Glutamatergic neuron (in vitro differentiated cells): ENCODE data around the gene COMMD1. TPM values are rescaled to one million over a fixed set of nuclear protein-coding genes. Genes with fewer than 3 reads are reported as not detected.

Experiments used
- DNase-seq: peaks from one replicate; pipeline ENCODE4 v3.0.0; 2022
- H3K27ac Mint-ChIP-seq: one replicate; pipeline ENCODE4 v1.8.0; 2020; ENCODE audit warnings: mild to moderate bottlenecking, mixed read lengths, inconsistent platforms; ENCODE audit not compliant: unreplicated experiment
- H3K27me3 Mint-ChIP-seq: one replicate; pipeline ENCODE4 v1.8.0; 2020; ENCODE audit warnings: mild to moderate bottlenecking, moderate library complexity, mixed read lengths, inconsistent platforms; ENCODE audit not compliant: unreplicated experiment
- H3K36me3 Mint-ChIP-seq: one replicate; pipeline ENCODE4 v1.8.0; 2020; ENCODE audit warnings: mild to moderate bottlenecking, mixed read lengths, inconsistent platforms; ENCODE audit not compliant: unreplicated experiment
- H3K4me1 Mint-ChIP-seq: one replicate; pipeline ENCODE4 v1.8.0; 2020; ENCODE audit warnings: mild to moderate bottlenecking, low read depth, mixed read lengths, inconsistent platforms; ENCODE audit not compliant: unreplicated experiment
- H3K4me3 Mint-ChIP-seq: one replicate; pipeline ENCODE4 v1.8.0; 2020; ENCODE audit warnings: mild to moderate bottlenecking, mixed read lengths, inconsistent platforms; ENCODE audit not compliant: unreplicated experiment
- H3K9me3 Mint-ChIP-seq: one replicate; pipeline ENCODE4 v1.8.0; 2020; ENCODE audit warnings: mild to moderate bottlenecking, moderate library complexity, mixed read lengths, inconsistent platforms; ENCODE audit not compliant: unreplicated experiment
- total RNA-seq: library from RNA; stranded (reverse); fragmentation: NEBNext Ultra II Directional; extraction: Animal tissue kit (Norgen Biotek cat#: 25700); gene quantifications from one replicate; pipeline ENCODE4 v1.2.1, GENCODE V29; 2021; ENCODE audit not compliant: unreplicated experiment
- TF ChIP-seq, protein P1 (sequence below): fragments of 200-600 bp; sonication (generic); IDR thresholded peaks from one replicate; pipeline ENCODE4 v1.5.0; 2021; ENCODE audit not compliant: partially characterized antibody, unreplicated experiment

COMMD1 gene
- total RNA-seq, 1 donor from 2014 or later, result 48.2 TPM

DNA sequence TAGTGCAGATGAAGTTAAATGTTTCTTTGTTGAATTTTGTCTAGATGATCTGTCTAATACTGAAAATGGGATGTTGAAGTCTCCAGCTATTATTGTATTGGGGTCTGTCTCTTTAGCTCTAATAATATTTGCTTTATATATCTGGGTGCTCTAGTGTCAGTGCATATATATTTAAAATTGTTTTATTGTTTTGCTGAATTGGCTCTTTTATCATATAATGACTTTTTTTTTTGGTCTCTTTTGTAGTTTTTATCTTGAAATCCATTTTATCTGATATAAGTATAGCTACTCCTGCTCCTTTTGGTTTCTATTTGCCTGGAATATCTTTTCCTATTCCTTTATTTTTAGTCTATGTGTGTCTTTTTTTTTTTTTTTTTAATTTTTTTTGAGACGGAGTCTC lies 79.2 kb downstream of the COMMD1 start:
- no peaks in the 10 kb centered on the region for H3K27me3 Mint-ChIP-seq

DNA sequence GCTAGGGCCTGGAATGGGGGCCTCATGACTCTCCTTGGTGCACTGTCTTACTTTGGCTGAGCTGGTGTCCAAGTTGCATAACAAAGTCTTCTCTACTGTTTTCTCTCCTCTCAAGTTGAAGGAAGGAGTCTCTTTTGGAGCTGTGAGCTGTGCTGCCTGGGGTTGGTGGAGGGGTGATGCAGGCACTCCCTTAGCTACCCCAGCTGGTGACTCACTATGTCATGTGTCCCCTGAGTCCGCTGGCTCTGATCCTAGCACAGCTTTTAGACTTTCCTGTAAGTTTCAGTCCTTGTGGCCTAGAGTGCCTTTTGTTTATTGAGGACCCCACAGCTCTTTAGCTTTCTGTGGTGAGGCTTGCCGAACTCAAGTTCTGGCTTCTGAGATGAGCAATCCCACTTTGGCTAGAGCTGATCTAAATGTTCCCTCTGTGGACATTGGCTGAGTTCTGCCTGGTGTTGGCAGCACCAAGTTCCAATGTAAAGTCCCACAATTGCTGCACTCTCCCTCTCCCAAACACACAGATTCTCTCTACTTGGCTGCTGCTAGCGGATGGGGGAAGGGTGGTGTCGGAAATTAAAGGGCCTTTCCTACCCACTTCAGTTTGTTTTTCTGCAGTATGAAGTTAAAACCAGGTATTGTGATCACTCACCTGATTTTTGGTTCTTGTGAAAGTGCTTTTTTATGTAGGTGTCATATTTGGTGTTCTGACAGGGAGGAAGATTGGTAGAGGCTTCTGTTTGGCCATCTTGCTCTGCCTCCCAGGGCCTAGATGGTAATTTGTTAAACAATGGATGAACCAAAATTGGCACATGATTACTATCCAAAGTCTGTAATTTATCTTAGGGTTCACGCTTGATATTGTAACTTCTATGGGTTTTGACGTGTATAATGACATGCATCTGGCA lies 83.2 kb downstream of the COMMD1 start:
- Mint-ChIP-seq H3K27me3 (no peaks in the 10 kb centered on the region), H3K9me3 (no peaks in the 10 kb centered on the region), H3K4me1 (peaks cover 2% of the 10 kb centered on the region), H3K4me3 (no peak overlapping the region), H3K27ac (no peak overlapping the region), H3K36me3 (no peaks in the 10 kb centered on the region)
- DNase-seq, result no peak
- TF ChIP-seq, protein P1, sequence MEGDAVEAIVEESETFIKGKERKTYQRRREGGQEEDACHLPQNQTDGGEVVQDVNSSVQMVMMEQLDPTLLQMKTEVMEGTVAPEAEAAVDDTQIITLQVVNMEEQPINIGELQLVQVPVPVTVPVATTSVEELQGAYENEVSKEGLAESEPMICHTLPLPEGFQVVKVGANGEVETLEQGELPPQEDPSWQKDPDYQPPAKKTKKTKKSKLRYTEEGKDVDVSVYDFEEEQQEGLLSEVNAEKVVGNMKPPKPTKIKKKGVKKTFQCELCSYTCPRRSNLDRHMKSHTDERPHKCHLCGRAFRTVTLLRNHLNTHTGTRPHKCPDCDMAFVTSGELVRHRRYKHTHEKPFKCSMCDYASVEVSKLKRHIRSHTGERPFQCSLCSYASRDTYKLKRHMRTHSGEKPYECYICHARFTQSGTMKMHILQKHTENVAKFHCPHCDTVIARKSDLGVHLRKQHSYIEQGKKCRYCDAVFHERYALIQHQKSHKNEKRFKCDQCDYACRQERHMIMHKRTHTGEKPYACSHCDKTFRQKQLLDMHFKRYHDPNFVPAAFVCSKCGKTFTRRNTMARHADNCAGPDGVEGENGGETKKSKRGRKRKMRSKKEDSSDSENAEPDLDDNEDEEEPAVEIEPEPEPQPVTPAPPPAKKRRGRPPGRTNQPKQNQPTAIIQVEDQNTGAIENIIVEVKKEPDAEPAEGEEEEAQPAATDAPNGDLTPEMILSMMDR, result no peak

More for the DNA sequence above, 79.2 kb downstream of the COMMD1 start:
- Mint-ChIP-seq H3K4me3 (no peak overlapping the region), H3K27ac (no peak overlapping the region), H3K4me1 (peaks cover 2% of the 10 kb centered on the region), H3K36me3 (peaks cover 6% of the 10 kb centered on the region), H3K9me3 (no peaks in the 10 kb centered on the region)
- DNase-seq, result no peak
- TF ChIP-seq, protein P1, result no peak

DNA sequence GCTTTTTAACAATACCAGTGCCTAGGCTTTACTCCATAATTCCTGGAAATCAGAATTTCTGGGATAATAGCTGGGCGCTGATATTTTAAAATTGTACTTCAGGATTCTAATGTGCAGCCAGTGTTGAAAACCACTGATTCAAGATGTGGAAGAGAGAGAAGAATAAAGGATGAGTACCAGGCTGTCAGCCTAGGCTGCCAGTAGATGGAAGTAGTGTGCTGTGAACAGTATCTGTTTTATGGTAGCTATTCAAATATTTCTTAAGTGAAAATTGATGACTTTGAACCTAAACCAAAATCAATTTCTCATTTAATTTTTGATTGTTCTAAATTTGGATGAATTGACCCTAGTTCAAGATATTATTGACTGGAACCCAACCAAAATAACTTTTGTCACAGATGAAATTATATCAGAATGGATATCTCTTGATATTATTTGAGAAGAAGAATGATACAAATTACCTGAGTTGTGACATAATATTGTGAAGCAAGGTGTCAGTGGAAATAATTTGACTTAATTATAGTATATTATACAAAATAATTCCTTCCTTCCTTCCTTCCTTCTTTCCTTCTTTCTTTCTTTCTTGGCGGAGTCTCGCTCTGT lies 88.0 kb downstream of the COMMD1 start:
- TF ChIP-seq, protein P1, result no peak
- peaks cover 2% of the 10 kb centered on the region for H3K4me1 Mint-ChIP-seq
- no peak overlapping the region for H3K4me3 Mint-ChIP-seq
- DNase-seq, result no peak
- H3K27me3 Mint-ChIP-seq, result no peaks in the 10 kb centered on the region
- no peaks in the 10 kb centered on the region for H3K36me3 Mint-ChIP-seq
- no peak overlapping the region for H3K27ac Mint-ChIP-seq
- no peaks in the 10 kb centered on the region for H3K9me3 Mint-ChIP-seq

DNA sequence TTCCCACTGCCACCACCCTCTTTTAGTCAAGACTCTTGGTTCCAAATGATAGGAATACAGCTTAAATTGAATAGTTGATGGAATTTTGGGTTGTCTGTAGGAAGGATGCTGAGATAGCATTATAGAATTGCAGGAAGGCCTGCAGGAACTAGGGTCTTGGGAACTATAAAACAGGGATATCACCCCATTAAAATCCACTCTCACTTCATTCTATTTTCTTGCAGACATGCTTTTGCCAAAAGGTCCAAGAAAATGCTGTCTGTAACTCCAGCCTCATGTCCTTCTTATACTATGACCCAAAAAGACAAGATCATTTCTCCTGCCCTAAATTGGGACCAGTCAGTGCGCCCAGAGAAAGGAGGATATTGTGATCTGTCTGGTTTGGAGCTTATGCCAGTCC lies 89.1 kb downstream of the COMMD1 start:
- H3K27me3 Mint-ChIP-seq, result no peaks in the 10 kb centered on the region
- no peaks in the 10 kb centered on the region for H3K4me1 Mint-ChIP-seq
- TF ChIP-seq, protein P1, result no peak
- no peak overlapping the region for H3K4me3 Mint-ChIP-seq
- H3K9me3 Mint-ChIP-seq, result no peaks in the 10 kb centered on the region
- no peak for DNase-seq
- no peak overlapping the region for H3K27ac Mint-ChIP-seq
- no peaks in the 10 kb centered on the region for H3K36me3 Mint-ChIP-seq

- H3K27ac Mint-ChIP-seq, result no peak overlapping the region
- H3K36me3 Mint-ChIP-seq, result no peaks in the 10 kb centered on the region
- no peaks in the 10 kb centered on the region for H3K27me3 Mint-ChIP-seq
- no peaks in the 10 kb centered on the region for H3K4me1 Mint-ChIP-seq
- no peaks in the 10 kb centered on the region for H3K9me3 Mint-ChIP-seq
- no peak for DNase-seq
- TF ChIP-seq, protein P1, result no peak
- H3K4me3 Mint-ChIP-seq, result no peak overlapping the region
Measured at GRCh38 chr2:61995065-61995464, 89.6 kb downstream of the COMMD1 start.
